NCI-H226 (cell line): ENCODE data around the gene MED12L.

Experiments
- DNase-seq: peaks from one replicate; pipeline ENCODE4 v3.0.0-alpha.2; 2015

Gene MED12L

DNA sequence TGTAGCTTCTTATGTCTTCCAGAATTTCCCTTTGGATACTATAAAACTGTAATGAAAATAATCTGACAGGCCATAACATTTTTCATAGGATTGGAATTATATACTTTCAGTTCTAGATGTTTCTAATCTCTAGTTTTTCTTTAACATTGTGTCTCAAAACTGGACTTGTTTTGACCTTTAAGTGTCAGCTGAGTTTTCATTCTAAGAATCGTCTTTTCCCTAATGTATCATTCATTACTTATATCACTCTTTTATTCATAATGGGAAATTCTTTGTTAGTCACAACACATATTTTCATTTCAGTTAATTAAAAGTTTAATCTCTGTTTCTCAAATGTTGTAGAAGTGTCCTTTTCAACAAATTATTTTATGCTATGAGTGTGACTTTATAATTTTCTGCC, 105.6 kb downstream of the MED12L start:
- no peak for DNase-seq

DNA sequence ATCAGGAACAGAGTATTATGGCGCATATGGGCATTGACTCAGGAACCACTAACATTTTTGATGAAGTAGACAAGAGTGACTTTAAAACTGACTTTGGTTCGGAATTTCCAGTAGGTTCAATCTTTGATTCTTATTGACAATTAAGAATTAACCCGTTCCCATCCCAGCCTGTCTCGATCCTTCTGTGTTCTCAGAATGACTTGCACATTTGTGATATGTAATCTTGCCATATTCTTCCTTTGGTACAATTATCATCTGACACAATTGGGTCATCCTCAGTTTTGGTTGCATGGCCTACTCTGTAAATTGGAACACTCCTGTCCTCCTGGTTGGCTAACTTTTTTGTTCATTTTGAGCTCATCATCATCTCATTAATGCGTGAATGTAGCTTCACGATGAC, 107.1 kb downstream of the MED12L start:
- DNase-seq = no peak

DNA sequence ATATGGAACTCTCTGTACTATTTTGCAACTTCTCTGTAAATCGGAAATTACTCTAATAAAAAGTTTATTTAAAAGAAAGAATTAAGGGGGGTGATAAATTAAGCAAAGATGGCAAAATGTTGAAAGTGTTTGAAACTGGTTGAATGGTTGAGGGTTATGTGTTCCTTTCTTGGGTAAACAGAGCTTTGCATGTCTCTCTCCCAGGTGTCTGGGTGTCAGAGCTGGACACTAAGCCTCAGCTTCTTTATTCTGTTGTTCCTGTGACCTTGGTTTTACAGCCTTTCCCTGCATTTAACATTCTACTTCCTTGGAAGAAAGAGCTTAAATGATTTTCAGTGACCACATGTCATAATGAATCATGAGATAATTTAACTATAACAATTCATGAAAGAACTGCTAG, 110.4 kb downstream of the MED12L start:
- no peak for DNase-seq

DNA sequence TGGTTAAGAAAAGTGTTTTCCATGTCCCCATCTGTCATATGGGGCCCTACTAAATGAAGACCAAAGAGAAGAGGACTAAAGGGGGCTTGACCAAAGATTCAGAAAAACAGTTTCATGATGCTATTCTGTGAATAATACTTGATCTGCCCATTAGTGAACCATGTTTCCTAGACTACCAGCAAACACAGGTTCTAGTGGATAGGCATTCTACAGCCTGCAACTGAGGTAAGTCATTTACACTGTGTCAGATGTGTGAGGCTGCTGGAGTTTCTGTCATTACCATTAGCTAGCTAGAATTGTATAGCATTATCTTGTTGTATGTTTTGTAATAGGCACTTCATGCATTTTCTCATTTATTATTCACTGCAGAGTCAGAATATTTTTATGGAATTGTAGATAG, 111.0 kb downstream of the MED12L start:
- no peak for DNase-seq

DNA sequence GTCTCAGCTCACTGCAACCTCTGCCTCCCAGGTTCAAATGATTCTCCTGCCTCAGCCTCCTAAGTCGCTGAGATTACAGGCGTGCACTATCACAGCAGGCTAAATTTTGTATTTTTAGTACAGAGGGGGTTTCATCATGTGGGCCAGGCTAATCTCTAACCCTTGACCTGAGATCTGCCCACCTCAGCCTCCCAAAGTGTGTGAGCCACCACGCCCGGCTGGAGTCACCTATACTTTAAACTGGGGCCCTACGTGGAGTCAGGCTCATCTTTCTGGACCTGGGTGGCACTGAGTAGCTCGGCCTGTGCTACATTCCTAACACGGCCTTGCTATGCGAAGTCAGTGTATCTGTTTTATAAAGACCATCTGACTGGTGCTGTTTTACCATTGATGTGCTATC, 111.8 kb downstream of the MED12L start:
- no peak for DNase-seq

DNA sequence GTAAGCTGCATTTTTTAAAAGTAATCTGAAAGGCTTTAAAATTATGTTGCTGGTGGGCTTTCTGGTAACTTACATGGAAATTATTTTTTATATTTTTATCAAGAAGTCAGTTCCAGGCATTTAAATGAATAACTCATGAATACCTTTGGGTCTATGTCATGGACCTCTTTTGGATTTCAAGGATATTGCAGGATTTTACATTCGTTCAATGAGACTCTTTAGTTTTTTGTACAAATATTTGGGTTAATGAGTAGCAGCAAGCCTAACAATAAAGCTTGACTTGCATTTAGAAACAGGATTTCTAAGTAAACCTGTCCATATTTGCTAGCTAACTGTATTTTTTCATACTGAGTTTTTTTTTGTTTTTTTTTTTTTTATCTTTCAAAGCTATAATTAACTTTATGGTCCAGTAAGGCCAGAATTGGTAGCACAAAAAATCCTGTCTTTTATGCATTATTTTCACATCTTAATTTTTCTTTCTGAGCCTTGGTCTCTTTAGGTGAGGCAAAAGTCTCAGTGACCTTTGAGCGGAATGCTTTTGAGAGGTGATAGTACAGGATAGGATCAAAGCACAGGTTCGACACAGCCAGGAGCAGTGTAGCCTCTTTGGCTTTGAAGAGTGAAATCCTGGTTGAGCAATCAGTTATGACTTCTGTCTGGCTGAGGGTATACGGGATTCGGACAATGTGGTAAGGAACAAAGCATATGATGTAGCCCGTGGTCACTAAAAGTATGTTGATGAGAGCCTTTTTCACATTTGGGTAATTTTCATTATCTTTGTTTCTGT, 112.7 kb downstream of the MED12L start:
- DNase-seq = no peak

DNA sequence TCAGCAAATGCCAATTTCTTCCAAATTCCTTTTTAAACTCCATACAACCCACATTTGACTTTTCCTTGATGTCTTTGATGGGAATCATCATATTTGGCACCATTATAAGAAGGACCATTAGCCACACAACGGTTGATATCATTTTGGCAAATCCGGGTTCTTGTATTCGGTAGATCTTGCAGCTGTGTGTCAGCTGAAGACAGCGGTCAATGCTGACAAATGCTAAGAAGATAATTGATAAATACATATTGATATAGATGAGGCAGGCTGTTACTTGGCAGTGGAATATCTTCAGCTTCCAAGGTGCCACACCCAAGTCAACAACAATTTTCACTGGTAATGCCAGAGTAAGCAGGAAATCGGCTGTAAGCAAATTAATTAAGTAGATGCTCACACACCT, 113.4 kb downstream of the MED12L start:
- no peak for DNase-seq

DNA sequence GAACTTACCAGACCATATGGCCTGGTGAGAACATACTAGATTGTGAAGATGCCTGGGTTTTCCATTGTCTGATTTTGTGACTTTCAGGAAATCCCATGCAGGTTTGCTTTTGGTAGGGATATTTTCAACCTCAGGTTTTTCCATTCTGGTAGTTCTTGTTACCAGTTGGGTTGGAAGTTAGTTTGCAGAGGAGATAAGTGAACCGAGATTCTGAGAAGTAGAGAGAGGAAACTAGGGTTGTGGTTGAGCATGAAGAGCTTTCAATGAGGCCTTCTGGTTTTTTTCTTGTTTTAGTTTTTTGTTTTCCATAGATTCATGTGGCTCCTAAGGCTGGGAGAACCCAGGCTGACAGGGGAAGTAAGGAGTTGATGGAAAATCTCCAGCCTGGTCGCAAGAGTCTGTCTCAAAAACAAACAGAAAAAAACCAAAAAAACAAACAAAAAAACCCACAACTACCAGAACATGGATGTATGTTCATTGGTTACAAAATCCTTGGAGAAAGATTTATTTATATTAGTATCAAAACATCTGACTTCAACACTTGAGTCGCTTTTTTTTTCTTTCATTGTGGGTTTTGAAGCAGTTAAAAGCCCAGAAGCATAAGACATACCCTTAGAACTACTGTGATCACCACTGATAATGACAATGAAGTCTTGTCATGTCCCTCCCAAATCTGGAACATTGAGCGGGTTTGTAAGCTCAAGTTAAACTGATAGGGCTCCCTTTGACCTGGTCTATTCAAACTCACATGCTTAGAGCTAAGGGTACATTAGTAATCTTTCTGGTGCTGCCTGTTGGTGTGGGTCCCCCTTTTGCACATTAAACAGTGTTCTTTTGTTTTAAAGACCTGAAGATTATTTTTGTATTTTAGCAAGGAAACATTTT, 114.3 kb downstream of the MED12L start:
- DNase-seq = no peak

DNA sequence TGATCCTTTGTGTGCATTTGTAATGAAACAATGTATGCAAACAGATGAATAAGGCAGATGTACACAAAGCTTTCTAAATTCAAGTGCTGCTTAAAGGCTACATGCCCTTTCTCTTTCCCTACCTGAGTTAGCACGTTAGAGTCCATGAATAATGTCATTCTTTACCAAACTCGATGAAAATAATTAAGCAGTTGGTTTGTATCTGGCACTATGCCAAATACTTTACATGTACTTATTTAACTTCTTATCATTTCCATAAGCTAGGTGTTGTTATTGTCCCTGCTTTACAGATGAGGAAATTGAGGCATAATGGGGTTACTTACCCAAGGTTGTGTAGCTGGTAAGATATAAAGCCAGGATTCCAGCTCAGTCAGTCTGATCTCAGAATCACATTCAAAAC, 115.1 kb downstream of the MED12L start:
- DNase-seq = no peak

DNA sequence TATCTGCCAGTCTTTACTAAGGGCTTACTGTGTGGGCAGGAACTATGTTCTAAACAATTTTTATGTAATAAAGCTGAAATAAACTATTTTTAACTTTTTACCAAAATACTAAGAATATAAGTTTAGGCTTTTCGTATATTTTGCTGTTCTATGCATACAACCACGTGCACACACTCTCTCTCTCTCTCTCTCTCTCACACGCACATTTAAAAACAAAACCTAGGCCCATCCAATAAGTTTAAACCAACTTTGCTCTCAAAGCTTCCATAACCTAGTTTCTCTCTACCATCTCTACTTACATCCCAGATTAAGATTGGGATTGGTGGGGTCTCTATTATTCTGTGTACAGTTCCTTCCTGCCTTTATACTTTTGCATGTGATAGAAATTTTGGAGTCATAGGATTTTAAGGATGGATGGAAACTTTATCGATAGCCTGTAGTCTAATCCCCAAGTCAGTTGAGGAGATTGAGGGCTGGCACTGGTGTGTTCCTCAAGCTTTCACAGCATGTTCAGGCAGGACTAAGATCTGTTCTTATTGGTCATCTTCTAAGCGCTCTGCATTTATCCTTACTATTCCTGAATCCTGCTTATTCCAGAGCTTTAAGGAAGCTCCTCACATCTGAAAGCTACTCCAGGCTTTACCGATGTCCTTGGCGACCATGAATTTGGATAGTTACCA, 115.7 kb downstream of the MED12L start:
- DNase-seq = no peak

DNA sequence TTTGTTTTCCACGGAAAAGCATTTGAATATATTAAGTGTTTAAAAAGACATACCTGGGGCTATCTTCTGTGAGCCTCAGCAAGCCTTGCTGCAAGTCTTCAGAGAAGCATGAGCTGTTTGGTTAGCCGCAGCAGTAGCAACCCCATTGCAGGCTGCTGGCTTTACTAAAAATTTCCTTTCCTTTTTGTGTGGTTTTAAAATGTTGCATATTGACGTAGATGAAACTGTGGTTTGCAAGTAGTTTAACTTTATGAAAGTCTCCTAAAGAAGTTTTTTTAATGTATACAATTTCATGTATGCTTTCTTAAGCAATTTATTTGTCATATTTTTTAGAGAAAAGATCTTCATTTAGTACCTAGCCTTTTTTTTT, 117.6 kb downstream of the MED12L start, which contains the start of gene GPR171:
GPR171 (minus strand) TSS at position 166 of the 370 bp plus-strand sequence. CDS start 3,830 bp downstream, outside the sequence.
- DNase-seq = no peak

DNA sequence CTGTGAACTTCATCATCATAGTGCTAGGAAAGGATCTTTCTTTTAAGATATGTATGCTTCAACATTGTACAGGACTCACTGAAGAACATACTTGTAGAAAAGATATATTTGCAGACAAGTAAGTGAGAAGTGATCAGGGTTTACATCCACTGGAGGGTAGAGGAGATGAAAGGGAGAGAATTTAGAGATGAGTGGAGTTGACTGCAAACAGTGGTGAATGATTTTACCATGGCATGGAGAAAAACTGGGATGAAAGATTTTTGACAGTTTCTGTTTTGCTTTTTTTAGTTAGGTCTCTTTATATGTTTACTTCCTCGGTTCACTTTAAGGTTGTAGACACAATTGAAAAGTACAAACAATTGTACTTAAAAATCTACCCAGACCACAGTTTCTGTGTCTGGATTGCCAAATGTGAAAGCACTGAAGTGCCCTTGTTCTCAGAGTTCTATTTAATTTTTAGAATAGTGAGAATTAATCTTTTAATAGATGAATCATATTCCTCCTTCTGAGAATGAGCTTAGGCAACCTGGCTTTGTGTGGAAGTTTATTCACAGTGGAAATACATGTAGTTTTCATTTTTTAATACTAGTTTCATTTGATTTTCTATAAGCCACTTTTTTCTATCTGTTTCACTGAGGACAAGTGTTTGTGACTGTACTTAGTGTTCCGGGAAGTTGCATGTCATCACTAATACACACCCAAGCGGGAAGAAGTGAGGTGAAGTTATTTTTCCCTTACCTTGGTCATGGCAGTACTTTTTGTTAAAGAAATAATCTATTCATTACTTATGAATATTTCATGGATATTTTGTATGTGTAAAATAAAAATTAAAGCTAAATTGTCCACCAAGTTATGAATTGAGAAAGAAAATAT, 119.3 kb downstream of the MED12L start:
- DNase-seq = no peak

DNA sequence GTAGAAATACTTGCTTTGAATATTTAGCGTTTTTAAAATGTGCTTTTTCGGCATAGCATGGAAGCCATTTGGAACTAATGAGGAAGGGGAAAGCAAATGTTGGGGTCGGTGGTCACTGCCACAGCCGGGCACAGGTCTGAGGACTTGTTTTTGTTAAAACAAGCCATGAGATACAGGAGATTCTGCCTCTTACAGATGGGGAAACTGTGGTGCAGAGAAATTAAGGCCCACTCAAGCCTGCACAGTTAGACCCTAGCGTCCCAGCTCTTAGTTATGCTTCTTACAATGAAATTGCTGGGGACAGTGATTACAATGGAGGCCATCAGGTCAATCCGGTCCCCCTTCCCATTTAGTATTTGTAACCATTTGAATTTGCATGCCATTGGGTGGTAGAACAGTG, 120.0 kb downstream of the MED12L start:
- no peak for DNase-seq

DNA sequence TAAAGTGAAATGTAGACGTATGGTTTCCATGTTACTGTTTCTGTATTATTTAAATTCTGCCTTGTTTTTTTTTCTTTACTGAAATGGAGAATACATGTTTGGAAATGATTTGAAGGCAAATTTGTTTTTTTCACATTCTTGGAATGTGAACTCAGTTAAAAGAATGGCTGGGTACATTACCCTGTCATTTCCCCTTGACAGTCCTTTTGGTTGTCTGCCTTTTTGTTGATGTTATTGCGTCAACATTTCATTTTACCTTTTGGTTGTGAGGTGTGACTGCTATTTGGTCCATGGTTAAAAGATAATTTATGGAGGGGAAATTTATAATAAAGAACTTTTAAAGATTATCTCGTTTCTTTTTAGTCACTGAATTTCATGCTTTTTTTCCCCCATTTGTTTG, 120.7 kb downstream of the MED12L start:
- no peak for DNase-seq

DNA sequence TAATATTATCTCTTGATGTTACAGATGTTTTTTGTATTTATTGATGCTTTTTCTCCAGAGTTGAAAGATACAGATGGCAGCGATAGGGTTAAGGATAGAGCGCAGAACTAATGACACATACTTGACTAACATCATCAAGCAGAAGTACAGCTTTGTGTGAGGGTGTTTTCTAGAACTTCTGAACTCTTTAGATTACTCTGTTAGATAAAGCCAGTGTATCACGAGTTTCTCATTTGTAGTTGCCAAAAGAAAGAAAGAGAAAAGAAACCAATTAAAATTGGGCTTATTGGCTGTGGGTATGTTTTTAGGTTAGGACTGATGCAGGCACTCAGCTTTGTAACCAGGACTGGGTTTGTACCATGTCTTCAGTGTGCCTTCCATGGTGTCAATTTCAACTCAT, 124.2 kb downstream of the MED12L start:
- DNase-seq = no peak

DNA sequence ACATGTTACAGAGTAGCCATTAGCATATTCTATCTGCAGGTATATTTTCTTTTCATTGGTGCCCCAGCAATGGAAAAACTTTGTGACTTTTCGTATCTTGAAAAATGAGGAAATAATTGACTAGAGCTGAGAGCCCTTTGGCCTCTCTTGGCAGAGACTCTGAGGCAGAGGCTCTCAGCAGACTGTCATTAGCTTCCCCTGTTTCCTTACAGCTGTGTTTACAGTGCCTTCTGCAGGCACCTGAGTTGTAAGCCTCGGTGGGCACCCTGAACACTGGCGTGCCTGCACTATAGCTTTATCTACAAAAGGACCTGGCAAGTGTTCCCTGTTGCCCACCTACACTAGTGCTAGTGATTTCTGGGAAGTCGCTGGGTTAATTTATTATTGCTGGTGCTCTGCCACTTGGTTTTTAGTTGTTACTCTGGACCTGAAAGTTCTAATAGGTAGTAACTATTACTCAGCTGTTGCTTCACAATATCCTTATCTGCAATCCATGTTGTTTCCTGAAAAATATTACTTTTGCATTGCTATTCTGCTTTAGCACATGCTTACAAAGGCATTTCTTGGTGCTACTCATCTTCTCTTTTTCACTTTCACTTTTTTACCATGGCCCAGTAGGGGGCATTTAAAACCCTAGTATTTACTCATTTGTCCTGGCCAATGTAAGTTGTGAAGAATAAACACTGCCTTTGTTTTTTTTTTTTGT, 125.4 kb downstream of the MED12L start:
- no peak for DNase-seq

DNA sequence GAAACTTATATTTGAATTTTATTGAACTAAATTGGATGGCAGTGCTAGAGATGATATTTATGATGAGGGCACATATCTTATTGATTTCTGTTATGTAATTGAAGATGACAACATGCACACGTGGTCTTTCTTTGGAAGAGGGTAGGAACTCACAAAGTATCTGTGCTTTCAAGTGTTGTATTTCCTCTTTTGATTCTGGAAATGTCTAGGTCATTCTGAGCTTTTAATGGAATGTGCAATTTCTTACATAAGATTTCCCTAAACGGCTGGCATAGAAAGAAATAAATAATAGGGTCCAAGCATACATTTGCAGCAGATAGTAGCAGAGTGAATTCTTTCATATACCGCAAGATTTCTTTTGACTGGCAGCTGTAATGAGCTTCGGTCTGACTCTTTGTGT, 127.7 kb downstream of the MED12L start:
- DNase-seq = no peak

DNA sequence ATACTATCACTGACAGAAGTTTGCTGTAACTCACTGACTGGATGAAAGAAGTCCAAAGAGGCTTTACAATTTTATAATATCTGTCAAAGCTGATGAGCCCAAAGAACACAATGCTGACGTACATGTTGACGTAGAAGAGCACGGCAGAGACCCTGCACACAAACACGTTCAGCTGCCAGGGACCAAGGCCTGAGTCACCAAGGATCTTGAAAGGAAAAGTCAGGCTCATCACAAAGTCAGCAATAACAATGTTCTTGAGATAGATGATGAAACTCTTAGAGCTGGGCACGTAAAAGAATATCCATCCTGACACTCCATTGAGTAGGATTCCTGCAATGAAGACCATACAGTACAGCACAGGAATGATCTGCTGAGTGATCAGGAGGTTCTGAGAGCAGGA, 128.4 kb downstream of the MED12L start:
- DNase-seq = no peak

DNA sequence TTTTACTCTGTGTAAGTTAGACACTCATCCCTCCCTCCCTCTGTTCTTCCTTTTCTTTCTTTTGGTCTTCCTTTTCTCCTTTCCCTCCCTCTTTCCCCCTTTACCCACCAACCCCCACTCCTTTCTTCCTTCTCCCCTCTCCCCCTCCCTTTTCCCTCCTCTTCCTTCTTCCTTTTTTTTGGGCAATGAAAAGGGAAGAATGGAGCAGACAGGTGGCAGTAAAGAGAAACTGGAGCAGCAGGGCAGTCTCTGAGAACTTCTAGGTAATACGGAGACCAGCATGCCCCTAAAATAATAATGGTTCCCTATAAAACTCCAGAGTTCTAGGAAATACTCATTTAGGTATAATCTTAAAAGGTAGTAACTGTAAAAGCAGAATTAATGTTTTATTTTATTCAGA, 129.0 kb downstream of the MED12L start:
- DNase-seq = no peak

DNA sequence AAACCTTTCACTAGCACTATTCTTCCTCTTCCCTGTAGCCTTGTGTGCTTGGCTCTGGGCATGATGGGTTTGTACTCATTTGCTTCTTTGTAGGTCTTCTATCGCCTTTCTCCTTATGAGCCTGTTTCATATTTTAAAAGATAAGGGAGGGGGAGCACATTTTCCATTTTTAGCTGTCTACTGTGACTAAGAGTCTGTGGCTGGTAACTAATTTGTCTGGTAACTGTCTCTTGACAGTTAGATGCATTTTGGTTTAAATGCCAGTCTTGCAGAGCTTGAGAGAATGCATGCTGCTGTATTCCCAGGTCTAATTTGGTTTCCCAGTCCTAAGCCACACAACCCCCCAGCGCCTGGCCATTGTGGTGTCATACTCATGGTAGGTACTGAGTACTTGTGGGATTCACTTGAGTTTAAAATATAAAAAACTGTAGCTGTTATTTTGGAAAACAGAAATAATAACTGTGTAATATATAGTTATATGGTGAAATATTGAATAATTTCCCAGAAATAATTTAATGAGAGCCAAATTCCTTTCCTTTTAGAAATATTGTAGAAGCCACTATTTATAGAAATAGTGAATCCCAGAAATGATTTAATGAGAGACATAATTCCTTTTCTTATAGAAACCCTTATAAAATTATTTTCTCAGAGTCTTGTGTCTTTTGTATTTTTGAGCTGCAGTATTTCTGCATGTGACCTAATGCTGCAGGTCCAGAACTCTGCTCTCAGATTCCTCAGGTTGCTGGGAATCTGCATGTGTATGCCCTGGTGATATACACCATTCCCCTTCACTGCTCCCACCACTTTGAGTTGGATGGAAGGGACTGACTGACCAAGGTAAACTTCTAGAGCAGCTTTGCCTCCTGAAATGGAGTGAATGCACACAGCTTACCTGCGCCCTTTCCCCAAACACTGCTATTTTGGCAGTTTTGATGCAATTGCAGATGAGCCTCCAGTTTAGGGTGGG, 131.5 kb downstream of the MED12L start:
- peak; percentile 44 for DNase-seq

DNA sequence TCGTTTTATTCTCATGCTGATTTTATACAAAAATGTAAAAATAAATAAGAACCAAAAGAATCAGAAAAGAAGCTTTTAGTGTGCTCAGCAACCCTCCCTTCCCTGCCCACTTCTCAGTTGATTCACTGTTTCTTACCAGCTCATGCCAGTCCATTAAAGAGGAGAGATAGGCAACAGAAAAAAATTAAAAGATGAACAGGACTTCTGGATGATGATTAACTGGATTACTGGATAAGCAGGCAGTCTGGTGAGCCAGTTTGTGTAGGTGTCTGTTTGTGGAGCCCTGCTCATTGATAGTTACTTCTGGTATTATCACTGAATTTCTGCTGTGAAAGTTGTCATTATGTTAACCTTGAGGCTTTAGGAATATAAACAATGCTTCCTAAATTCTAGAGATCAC, 132.7 kb downstream of the MED12L start:
- no peak for DNase-seq
